GM12864 (cell line): Measurements from ENCODE around the gene DPH2.

ENCODE experiments used
- DNase-seq: peaks from one replicate; pipeline ENCODE4 v3.0.0-alpha.2; 2011; ENCODE audit warnings: low read depth
- H3K4me3 ChIP-seq: 2 replicates; pipeline ENCODE4 v1.5.1; 2011; ENCODE audit warnings: mild to moderate bottlenecking, low read depth, low read length, control low read depth
- CTCF ChIP-seq: IDR thresholded peaks from 2 replicates; pipeline ENCODE4 v1.5.1; 2011; ENCODE audit warnings: low read depth, mild to moderate bottlenecking, moderate library complexity, low read length, control low read depth, inconsistent platforms; ENCODE audit errors: missing control alignments

DPH2 gene

GRCh38 chr1:43960798-43961197 is 9.0 kb upstream of the DPH2 start:
- no peak overlapping the region for H3K4me3 ChIP-seq
- DNase-seq, result no peak
- TF ChIP-seq CTCF, result no peak

GRCh38 chr1:43961692-43962091 is 8.1 kb upstream of the DPH2 start:
- TF ChIP-seq CTCF, result no peak
- no peak for DNase-seq
- H3K4me3 ChIP-seq, result no peak overlapping the region

- TF ChIP-seq CTCF, result no peak
- H3K4me3 ChIP-seq, result no peak overlapping the region
- DNase-seq, result no peak
Measured at GRCh38 chr1:43962324-43962723, 7.5 kb upstream of the DPH2 start.

GRCh38 chr1:43963006-43963405 is 6.8 kb upstream of the DPH2 start:
- H3K4me3 ChIP-seq, result no peak overlapping the region
- no peak for TF ChIP-seq CTCF
- DNase-seq, result no peak

- no peak for TF ChIP-seq CTCF
- H3K4me3 ChIP-seq, result no peak overlapping the region
- DNase-seq, result no peak
Measured at GRCh38 chr1:43963890-43964289, 5.9 kb upstream of the DPH2 start.

GRCh38 chr1:43965316-43965715 is 4.5 kb upstream of the DPH2 start:
- no peak for TF ChIP-seq CTCF
- H3K4me3 ChIP-seq, result no peak overlapping the region
- no peak for DNase-seq

GRCh38 chr1:43968348-43968948 is 1.4 kb upstream of the DPH2 start:
- no peak for DNase-seq
- TF ChIP-seq CTCF, result no peak

More at GRCh38 chr1:43968348-43968948, 1.4 kb upstream of the DPH2 start:
- H3K4me3 ChIP-seq, result no peak overlapping the region
